GM19395 (cell line): Measurements from ENCODE around the gene EFNA5.

Experiments
- ATAC-seq: cut with Tn5 transposase; IDR thresholded peaks from one replicate; pipeline ENCODE4 v1.9.1; 2021; ENCODE audit warnings: mild to moderate bottlenecking, moderate library complexity; ENCODE audit not compliant: unreplicated experiment

The EFNA5 gene

DNA sequence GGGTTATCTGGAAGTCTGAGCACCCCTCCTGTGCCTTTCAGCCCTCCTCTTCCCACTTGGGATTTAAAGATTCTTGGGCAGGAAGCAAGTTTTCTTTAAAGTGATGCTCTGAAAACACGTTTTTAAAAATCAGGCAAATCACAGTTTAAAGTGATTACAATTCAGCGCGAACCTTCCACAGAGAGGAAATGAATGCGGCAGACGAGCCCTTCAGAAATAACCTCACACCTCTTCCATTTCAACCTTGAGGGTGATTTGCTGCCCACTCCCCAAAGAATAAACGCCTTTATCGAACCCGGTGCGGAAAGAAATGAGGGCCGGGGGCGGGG is 2.3 kb upstream of the EFNA5 start:
- no peak for ATAC-seq

- no peak for ATAC-seq
Observed at GRCh38 chr5:107672211-107673038, 1.7 kb upstream of the EFNA5 start.

DNA sequence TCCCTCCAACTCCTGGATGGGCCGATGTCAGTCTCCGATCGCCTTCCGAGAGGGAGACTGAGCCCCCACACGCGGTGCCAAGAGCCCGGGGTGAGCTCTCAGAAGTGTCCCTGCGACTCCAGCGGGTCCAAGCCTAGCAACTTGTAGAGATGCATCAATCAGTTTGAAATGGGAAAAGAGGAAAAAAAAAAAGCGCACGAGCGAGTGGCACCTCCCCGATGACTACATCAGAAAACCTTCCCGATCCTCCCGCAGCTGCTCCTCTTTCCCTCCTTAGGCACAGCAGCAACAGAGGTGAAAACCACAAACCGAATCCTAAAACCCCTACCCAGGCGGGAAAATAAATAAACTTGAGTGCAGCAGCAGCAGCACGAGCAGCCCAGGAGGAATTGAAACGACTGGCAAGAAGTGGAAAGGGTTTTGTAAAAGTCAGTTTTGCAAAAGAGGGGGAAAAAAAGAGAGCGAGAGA is 1.0 kb upstream of the EFNA5 start:
- ATAC-seq = no peak

GRCh38 chr5:107670087-107670931 is 428 bp downstream of the EFNA5 start:
- ATAC-seq = no peak

DNA sequence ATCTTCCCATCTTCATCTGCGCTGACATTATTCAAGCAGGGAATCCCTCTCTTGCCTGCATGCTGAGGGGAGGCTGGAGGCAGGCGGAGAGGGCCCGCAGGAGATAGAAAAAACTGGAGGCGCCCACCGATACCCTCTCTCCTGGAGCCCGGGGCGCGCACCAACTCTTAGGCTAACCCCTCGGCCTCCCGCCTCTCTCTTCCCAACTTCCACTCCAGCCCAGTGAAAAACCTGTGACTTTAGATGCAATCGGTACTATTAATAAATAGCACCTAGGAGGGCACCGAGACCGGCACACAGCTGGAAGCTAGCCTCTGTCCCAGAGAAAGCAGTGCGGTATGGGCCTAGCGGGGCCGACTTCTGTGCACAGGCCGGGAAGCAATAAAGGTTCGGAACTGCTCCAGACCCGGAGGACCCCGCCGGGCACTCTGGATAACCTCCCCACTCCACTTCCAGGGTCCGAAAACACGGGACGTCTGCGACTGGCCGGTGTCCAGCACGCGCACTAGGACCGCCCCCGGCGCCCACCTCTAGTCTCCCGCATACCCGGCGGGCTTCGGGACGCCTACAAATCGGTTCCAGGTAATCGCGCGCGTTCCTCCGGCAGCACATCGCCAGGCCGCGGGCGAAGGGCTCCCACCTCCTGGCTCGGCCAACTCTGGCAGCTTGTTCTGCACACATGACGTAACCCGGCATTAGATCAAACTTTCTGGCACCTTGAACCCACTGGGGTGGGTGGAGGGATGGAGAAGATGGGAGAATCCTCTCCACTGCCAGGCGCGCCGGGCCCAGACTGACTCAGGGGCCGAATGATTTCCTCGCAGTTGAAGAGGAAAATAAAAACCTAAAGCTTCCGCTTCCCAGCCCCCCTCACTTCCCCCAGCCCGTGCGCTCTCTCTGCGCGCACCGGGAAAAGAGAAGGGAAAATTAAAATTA is 1.4 kb downstream of the EFNA5 start:
- no peak for ATAC-seq

GRCh38 chr5:107668154-107669095 is 2.3 kb downstream of the EFNA5 start:
- ATAC-seq = no peak

- no peak for ATAC-seq
Observed at GRCh38 chr5:107666051-107666655, 4.6 kb downstream of the EFNA5 start.

DNA sequence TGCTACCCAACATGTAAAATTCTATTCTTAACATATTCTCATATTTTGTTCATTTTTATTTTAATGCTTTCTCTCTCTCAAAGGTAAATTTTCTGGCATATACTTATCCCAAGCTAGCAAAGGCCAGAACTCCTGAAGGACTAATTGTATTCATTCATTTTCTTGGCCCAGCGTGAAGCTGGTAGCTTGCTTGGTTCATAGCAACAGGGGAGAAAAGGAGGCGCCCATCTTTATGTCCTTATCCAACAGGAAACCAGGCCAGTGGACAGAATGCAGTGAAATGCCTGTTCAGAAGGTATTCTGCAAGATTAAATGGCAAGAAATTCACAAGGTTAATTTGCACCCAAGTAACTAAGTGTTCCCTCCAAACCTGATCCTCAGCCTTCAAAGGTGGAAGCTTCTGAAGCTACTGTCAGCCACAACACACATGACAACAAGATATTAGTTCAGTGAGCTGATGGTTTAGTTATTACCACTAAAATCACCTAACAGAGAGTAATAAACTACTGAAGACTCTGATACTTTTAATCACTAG is 5.6 kb downstream of the EFNA5 start:
- ATAC-seq = no peak

DNA sequence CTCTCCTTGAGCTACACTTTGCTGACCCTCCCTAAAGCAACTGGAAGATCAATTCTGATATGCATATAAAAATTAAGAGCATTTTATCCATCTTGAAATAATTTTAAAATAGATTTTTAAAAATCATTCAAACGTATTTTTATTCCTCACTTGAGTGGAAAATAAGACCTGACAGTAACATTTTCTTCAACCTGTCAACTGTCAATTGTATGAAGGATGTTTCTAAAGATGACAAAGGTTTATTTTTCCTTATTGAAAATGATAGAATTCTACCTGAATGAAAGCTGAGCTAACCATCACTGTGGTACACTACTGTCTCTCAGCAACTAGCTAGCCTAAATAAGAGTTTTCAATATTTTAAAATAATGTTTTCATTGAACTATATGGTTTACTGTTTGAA is 7.0 kb downstream of the EFNA5 start:
- ATAC-seq = no peak

DNA sequence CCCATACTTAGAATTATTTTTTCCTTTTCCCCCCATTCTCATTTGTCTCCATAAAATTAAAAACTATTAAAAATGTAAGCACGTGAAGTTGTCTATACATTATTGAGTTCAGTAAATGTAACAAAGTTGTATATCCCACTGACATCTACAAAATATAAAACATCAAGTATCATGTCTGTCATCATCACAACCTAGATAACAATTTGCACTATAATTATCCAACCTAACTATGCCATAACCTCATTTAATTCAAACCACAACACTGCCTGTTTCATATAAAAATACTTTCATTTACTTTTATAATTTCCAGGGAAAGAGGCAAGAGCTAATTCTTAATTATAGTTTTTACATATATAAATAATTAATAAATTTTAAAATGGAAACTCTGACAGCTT is 9.1 kb downstream of the EFNA5 start:
- no peak for ATAC-seq

- no peak for ATAC-seq
Observed at GRCh38 chr5:107661038-107661649, 9.6 kb downstream of the EFNA5 start.

- ATAC-seq = no peak
Observed at GRCh38 chr5:107658528-107658927, 12.2 kb downstream of the EFNA5 start.

GRCh38 chr5:107655831-107656230 is 14.9 kb downstream of the EFNA5 start:
- ATAC-seq = no peak

GRCh38 chr5:107654827-107655226 is 15.9 kb downstream of the EFNA5 start:
- ATAC-seq = no peak

DNA sequence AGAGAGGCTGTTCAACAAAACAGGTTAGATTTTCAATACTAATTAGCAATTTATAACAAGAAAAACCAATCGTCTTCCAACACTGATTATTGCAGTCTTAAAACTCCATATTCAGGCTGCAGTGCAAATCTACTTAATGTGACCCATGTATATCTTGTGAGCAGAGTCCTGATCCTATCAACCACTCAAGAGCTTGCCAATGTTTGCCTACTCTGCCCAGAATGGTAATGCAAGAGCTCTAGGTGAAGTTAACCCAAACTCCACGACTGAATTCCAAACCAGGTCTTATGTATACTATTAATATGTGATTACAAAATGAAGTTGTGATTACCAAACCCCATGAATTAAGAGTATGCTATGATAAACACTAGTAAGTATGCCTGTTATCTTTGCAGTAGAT is 17.1 kb downstream of the EFNA5 start:
- ATAC-seq = no peak

- ATAC-seq = no peak
Observed at GRCh38 chr5:107652839-107653607, 17.7 kb downstream of the EFNA5 start.

- no peak for ATAC-seq
Observed at GRCh38 chr5:107652408-107652807, 18.3 kb downstream of the EFNA5 start.

GRCh38 chr5:107651325-107651724 is 19.4 kb downstream of the EFNA5 start:
- ATAC-seq = no peak
